Glutamatergic neuron (in vitro differentiated cells): ENCODE measurements around the gene TUBA1A. TPM values are rescaled to one million over a fixed set of nuclear protein-coding genes. Genes with fewer than 3 reads are reported as not detected.
"Not testable (repeated sequence)": the region's sequence is repeated elsewhere in the genome, so short reads cannot be mapped to it uniquely, and the experiment has no call there.

Experiments used
- DNase-seq: peaks from one replicate; pipeline ENCODE4 v3.0.0; 2022
- H3K27ac Mint-ChIP-seq: one replicate; pipeline ENCODE4 v1.8.0; 2020; ENCODE audit warnings: mild to moderate bottlenecking, mixed read lengths, inconsistent platforms; ENCODE audit not compliant: unreplicated experiment
- H3K27me3 Mint-ChIP-seq: one replicate; pipeline ENCODE4 v1.8.0; 2020; ENCODE audit warnings: mild to moderate bottlenecking, moderate library complexity, mixed read lengths, inconsistent platforms; ENCODE audit not compliant: unreplicated experiment
- H3K36me3 Mint-ChIP-seq: one replicate; pipeline ENCODE4 v1.8.0; 2020; ENCODE audit warnings: mild to moderate bottlenecking, mixed read lengths, inconsistent platforms; ENCODE audit not compliant: unreplicated experiment
- H3K4me1 Mint-ChIP-seq: one replicate; pipeline ENCODE4 v1.8.0; 2020; ENCODE audit warnings: mild to moderate bottlenecking, low read depth, mixed read lengths, inconsistent platforms; ENCODE audit not compliant: unreplicated experiment
- H3K4me3 Mint-ChIP-seq: one replicate; pipeline ENCODE4 v1.8.0; 2020; ENCODE audit warnings: mild to moderate bottlenecking, mixed read lengths, inconsistent platforms; ENCODE audit not compliant: unreplicated experiment
- H3K9me3 Mint-ChIP-seq: one replicate; pipeline ENCODE4 v1.8.0; 2020; ENCODE audit warnings: mild to moderate bottlenecking, moderate library complexity, mixed read lengths, inconsistent platforms; ENCODE audit not compliant: unreplicated experiment
- total RNA-seq: library from RNA; stranded (reverse); fragmentation: NEBNext Ultra II Directional; extraction: Animal tissue kit (Norgen Biotek cat#: 25700); gene quantifications from one replicate; pipeline ENCODE4 v1.2.1, GENCODE V29; 2021; ENCODE audit not compliant: unreplicated experiment
- TF ChIP-seq, protein P1 (sequence below): fragments of 200-600 bp; sonication (generic); IDR thresholded peaks from one replicate; pipeline ENCODE4 v1.5.0; 2021; ENCODE audit not compliant: partially characterized antibody, unreplicated experiment

TUBA1A gene
- total RNA-seq, 1 donor from 2014 or later, result 7,184 TPM

DNA sequence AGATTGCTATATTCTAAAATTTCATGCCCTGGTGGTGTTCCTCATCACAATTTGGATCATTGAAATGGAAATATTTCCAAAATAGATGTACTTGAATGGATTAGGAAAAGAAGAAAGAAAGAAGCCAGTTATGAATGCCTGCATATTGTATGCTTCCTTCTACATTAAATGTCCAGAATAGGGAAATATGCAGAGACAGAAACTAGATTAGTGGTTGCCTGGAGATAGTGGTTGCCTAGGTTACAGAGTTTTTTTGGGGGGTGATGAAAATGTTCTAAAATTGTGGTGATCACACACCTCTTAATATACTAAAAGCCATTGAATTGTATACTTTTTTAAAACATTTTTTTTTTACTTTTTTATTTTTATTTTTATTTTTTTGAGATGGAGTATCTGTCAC, 18.0 kb downstream of the TUBA1A start:
- H3K27me3 Mint-ChIP-seq, result peaks cover 3% of the 10 kb centered on the region
- peaks cover 1% of the 10 kb centered on the region for H3K9me3 Mint-ChIP-seq
- no peaks in the 10 kb centered on the region for H3K36me3 Mint-ChIP-seq
- H3K4me1 Mint-ChIP-seq, result no peaks in the 10 kb centered on the region
- TF ChIP-seq, protein P1, sequence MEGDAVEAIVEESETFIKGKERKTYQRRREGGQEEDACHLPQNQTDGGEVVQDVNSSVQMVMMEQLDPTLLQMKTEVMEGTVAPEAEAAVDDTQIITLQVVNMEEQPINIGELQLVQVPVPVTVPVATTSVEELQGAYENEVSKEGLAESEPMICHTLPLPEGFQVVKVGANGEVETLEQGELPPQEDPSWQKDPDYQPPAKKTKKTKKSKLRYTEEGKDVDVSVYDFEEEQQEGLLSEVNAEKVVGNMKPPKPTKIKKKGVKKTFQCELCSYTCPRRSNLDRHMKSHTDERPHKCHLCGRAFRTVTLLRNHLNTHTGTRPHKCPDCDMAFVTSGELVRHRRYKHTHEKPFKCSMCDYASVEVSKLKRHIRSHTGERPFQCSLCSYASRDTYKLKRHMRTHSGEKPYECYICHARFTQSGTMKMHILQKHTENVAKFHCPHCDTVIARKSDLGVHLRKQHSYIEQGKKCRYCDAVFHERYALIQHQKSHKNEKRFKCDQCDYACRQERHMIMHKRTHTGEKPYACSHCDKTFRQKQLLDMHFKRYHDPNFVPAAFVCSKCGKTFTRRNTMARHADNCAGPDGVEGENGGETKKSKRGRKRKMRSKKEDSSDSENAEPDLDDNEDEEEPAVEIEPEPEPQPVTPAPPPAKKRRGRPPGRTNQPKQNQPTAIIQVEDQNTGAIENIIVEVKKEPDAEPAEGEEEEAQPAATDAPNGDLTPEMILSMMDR, result no peak
- DNase-seq, result no peak
- no peak overlapping the region for H3K27ac Mint-ChIP-seq
- no peak overlapping the region for H3K4me3 Mint-ChIP-seq

DNA sequence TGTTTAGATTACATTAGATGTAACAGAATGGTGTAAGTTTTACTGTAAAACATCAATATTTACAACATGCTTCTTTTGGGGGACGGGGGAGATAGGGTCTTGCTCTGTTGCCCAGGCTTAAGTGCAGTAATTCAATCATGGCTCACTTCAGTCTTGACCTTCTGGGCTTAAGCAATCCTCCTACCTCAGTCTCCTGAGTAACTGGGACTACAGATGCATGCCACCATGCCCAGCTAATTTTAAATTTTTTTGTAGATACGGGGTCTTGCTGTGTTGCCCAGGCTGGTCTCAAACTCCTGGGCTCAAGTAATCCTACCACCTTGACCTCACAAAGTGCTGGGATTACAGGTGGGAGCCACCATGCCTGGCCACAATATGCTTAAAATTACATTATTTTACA, 23.8 kb downstream of the TUBA1A start:
- Mint-ChIP-seq H3K9me3 (no peaks in the 10 kb centered on the region), H3K4me1 (no peaks in the 10 kb centered on the region), H3K4me3 (no peak overlapping the region), H3K27ac (no peak overlapping the region), H3K27me3 (no peaks in the 10 kb centered on the region), H3K36me3 (no peaks in the 10 kb centered on the region)
- no peak for DNase-seq
- TF ChIP-seq, protein P1, result no peak

DNA sequence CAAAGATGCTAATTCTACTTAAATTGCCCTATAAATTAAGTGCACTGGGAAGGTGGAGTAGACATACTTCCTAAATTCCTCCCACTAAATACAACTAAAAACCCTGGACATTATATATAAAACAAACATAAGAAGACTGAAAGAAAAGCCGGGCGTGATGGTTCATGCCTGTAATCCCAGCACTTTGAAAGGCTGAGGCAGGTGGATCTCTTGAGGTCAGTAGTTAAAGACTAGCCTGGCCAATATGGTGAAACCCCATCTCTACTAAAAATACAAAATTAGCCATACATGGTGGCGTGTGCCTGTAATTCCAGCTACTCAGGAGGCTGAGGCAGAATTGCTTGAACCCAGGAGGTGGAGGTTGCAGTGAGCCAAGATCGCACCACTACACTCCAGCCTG, 27.0 kb downstream of the TUBA1A start:
- not testable (repeated sequence) for DNase-seq, H3K4me3 Mint-ChIP-seq, H3K36me3 Mint-ChIP-seq, H3K27ac Mint-ChIP-seq, H3K9me3 Mint-ChIP-seq, H3K27me3 Mint-ChIP-seq, H3K4me1 Mint-ChIP-seq

DNA sequence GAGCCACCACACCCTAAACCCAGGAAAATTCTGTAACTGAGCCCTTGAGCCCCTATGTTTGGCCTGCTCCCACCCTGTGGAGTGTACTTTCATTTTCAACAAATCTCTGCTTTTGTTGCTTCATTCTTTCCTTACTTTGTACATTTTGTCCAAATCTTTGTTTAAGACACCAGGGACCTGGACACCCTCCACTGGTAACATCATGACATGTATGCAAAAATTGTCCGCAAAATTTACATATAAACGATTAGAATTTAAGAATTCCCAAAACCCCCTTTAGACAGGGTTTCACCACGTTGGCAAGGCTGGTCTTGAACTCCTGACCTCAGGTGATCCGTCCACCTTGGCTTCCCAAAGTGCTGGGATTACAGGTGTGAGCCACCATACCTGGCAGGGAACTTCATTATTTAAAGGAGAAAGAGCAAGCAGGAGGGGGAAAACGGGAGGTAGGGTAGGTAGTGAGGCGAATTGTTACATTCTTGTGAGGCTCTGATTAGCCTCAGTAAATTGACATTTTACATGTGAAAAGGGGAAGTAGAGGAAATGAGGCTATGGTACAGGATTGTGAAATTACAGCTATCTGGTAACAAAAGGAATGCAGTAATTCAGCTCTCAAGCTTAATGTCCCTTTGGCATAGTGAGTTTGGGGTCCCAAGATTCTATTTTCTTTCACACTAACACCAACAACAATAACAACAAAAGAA, 27.6 kb downstream of the TUBA1A start:
- H3K4me1 Mint-ChIP-seq, result no peaks in the 10 kb centered on the region
- TF ChIP-seq, protein P1, result no peak
- no peaks in the 10 kb centered on the region for H3K9me3 Mint-ChIP-seq
- H3K27ac Mint-ChIP-seq, result no peak overlapping the region
- DNase-seq, result no peak
- H3K36me3 Mint-ChIP-seq, result no peaks in the 10 kb centered on the region
- no peak overlapping the region for H3K4me3 Mint-ChIP-seq
- no peaks in the 10 kb centered on the region for H3K27me3 Mint-ChIP-seq

DNA sequence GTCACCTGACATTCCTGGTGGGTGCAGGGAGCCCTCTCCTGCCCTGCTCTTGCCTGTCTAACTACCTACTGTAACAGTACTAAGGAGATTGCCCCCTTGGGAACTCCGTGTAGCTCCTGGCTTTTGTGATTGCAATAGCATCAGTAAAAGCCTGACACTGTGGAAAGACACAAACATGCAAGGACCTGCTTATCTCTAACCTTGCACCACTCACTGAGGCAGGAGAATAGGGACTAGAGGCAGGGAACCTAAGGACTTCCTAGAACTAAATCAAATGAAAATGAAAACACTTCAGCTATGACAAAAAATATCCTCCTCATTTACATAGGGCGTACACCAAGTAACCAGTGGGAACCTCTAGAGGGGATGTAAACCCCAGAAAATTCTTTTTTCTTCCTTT, 28.5 kb downstream of the TUBA1A start:
- TF ChIP-seq, protein P1, result no peak
- H3K4me3 Mint-ChIP-seq, result no peak overlapping the region
- H3K27ac Mint-ChIP-seq, result no peak overlapping the region
- no peaks in the 10 kb centered on the region for H3K36me3 Mint-ChIP-seq
- DNase-seq, result no peak
- H3K27me3 Mint-ChIP-seq, result no peaks in the 10 kb centered on the region
- no peaks in the 10 kb centered on the region for H3K4me1 Mint-ChIP-seq
- no peaks in the 10 kb centered on the region for H3K9me3 Mint-ChIP-seq

DNA sequence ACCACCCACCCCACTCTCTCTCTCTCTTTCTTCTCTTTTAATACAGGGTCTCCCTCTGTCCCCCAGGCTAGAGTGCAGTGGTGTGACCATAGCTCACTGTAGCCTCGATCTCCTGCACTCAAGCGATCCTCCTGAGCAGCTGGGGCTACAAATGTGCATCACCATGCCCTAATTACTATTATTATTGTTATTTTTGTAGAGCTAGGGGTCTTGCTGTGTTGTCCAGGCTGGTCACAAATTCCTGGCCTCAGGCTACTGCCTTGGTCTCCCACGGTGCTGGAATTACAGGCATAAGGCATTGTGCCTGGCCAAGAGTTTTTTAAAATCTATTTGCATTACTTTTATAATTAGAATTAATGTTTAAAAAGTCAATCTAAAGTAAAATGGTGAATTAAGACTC, 34.7 kb downstream of the TUBA1A start:
- no peaks in the 10 kb centered on the region for H3K36me3 Mint-ChIP-seq
- H3K27ac Mint-ChIP-seq, result no peak overlapping the region
- TF ChIP-seq, protein P1, result no peak
- no peak overlapping the region for H3K4me3 Mint-ChIP-seq
- H3K4me1 Mint-ChIP-seq, result no peaks in the 10 kb centered on the region
- H3K9me3 Mint-ChIP-seq, result no peaks in the 10 kb centered on the region
- no peak for DNase-seq
- H3K27me3 Mint-ChIP-seq, result peaks cover 4% of the 10 kb centered on the region
